ENCODE data around the gene ITGAE.
"Not testable (repeated sequence)": the region's sequence is repeated elsewhere in the genome, so short reads cannot be mapped to it uniquely, and the experiment has no call there.

The ITGAE gene

DNA sequence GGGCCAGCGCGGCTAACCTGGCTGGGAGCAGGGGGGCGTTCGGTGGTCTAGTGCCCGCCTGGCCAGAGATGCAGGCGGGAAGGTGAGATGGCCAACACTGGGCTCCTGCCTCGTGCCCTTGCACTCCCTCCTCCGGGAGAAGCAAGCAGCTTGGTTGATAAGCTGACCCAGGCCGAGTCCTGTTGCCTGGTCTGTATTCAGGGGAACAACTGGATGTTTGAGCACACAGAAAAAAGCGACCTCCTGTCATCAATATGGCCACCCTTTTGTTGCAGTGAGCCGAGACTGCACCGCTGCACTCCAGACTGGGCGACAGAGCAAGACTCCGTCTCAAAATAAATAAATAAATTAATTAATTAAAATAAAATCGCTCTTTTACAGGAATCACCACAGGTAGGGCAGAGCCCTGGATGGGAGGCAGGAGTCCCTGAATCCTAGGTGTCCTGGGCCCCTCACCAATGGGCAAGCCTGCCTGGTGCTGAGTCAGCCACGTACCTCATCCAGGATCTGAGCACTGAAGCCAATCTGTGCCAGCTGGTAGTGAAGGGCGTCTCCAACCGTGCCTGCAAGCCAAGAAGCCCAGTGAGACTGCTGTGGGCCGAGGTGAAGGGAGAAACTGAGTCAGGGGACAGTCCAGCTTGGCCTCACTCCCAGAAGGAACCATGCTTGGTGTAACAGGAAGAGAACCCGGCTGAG lies 45.5 kb downstream of the ITGAE start:
- no peak for DNase-seq

DNA sequence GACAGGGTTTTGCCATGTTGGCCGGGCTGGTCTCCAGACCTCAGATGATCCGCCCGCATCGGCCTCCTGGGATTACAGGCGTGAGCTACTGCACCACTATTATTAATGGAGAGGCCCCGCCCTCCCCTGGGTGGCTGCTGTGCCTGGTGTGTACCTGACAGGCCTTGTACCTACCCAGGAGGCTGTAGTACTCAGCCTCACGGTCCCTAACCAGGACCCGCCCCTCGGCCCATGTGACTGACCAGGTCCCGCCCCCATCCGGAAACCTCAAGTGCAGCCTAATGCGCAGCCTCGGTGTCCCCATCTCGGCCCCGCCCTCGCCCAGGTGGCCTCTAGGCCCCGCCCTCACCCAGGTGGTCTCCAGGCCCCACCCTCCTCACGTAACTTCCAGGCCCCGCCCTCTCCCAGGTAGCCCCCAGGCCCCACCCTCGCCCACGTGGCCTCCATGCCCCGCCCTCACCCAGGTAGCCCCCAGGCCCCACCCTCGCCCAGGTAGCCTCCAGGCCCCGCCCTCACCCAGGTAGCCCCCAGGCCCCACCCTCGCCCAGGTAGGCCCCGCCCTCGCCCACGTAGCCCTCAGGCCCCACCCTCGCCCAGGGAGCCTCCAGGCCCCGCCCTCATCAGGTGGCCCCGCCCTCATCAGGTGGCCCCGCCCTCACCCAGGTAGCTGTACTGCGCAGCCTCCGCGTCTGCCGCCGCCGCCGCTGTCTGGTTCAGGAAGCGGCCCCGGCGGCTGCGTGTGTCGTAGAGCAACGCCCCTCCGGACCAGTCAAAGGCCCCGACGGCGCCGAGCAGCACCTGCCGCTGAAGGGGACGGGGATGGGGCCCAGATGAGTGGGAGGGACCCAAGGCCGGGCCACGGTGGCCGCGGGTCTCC lies 46.3 kb downstream of the ITGAE start:
- DNase-seq: no peak

DNA sequence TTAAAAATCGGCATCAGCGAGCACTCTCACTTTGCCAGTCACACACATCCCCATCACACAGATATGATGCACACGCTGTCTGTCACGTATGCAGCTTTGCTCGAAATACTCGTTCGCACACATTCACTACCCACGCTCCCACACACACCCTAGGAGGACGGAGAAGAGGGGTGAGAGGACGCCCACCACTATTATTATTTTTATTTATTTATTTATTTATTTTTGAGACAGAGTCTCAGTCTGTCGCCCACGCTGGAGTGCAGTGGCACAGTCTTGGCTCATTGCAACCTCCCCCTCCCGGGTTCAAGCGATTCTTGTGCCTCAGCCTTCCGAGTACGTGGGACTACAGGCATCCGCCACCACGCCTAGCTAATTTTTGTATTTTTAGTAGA lies 46.9 kb downstream of the ITGAE start:
- no peak for DNase-seq

DNA sequence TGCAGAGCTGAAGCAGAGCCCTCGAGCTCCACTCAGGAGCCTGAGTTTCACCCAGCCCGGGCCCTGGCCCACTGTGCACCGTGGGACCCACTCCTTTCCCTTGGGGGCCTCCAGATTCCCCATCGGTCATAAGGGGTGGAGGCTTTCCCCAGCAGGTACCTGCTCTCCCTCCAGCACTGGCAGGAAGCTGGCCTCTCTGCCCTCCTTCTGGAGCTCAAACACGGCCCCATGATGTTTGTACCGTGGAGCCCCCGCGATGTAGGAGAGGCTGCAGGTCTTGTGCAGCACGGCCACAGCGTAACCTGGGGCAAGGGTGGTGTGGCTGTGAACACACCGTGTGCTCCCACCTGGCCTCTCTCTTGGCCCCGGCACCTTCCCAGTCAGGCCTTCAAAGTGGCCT lies 47.4 kb downstream of the ITGAE start:
- no peak for DNase-seq

DNA sequence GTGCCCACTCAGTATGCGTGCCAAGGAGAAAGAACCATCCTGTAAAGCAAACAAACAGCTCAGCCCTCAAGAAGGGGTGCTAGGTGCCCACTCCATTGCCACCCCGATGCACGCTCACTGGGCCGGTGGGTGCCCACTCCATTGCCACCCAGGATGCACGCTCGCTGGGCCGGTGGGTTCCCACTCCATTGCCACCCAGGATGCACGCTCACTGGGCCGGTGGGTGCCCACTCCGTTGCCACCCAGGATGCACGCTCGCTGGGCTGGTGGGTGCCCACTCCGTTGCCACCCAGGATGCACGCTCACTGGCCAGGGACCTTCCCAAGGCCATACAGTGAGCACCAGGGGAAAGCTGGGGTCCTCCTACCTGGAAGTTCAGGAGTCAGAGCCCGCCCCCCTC lies 49.2 kb downstream of the ITGAE start:
- no peak for DNase-seq

DNA sequence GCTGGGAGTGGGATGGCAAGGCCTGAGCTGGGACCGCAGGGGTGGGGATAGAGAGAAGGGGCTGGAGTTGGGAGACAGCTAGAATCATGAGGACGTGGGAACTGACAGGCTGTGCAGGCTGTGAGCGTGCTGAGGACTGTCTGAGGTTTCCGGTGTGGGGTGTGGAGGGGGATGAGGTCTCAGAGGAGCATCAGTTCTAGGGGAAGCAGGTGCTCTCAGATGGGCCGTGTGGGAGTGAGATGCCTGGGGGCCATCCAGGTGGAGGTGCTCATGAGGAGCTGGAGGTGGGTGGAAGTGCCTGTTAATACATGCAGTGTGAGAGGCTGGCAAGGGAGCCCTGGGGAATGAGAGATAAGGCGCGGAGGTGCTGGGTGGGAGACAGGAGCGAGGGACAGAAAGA lies 50.1 kb downstream of the ITGAE start:
- no peak for DNase-seq

DNA sequence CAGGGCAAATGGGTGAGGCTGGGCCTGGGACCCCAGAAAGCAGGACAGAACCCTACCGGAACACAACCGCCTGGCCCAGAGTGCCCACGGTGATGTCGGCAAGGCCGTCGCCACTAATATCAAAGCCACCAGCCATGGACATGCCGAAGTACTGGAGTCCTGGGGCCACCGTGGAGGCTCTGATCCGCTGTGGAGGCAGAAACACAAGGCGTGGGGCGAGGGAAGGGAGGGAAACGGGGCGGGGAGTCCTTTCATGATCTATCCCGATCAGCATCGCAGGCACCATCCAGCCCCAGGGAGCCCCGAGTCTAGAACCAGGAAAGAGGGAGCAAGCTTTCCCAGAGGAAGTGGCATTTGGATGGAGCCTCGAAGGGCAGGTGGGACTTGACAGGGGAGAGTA lies 50.7 kb downstream of the ITGAE start:
- no peak for DNase-seq

DNA sequence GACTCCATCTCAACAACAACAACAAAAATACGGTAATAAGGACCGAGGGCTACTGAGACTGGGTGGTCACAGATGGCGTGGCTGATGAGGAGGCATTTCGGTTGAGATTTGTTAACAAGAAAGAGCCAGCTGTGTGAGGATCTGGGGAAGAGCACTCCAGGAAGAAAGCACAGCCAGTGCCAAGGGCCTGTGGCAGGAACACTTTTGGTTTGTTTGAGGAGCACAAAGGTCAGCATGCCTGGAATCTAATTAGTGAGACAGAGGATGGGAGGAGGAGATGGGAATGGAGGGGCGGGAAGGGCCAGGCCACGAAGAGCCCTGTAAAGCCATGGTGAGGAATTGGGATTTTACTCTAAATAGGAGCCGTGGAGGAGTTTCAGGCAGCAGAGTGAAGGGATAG lies 52.4 kb downstream of the ITGAE start:
- no peak for DNase-seq

DNA sequence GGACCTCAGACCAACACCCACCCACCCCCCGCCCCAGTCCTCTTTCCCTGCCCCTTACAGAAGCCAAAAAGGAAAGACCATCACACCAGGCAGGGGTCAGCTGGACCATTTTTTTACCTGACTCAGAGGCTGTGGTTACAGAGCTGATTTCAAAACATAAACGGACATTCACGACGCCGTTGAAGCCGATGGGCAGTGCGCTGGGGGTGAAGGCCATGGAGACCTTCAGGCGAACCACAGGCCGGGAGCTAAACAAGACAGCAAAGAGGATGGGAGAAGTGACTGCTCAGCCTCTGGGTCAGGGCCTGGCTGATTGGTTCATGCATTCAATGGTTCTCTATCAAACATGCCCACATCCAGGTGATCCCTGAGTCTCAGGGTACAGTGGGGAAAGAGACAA lies 53.2 kb downstream of the ITGAE start:
- DNase-seq: no peak

DNA sequence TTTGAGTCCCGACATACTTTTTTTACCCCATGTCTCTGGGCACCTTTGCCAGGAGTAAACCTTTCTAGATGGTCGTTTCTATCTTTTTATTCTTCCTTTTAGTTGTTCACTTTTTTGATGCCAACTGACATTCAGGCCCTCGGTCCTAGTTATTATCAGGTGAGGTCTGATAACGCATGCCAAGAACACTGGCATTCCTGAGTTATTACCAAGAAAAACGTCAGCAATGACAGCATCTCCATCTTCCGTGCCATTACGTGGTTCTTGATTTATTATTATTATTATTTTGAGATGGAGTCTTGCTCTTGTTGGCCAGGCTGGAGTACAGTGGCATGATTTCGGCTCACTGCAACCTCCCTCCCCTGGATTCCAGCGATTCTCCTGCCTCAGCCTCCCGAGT lies 55.9 kb downstream of the ITGAE start:
- DNase-seq: no peak

DNA sequence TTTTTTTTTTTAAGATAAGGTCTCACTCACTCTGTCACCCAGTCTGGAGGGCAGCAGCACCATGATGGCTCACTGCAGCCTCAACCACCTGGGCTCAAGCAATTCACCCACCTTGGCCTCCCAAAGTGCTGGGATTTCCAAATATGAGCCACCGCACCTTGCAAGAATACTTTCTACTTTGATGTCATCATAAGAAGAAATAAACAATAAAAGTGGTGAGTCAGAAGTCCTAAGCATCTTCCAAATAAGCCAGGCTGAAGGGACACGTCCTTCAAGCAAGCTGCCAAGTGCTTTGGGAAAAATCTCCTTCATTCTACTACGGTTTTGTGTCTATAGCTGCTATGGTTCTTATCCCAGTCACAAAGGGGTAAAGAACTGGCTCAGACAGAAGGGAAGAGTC lies 57.0 kb downstream of the ITGAE start:
- DNase-seq: no peak

DNA sequence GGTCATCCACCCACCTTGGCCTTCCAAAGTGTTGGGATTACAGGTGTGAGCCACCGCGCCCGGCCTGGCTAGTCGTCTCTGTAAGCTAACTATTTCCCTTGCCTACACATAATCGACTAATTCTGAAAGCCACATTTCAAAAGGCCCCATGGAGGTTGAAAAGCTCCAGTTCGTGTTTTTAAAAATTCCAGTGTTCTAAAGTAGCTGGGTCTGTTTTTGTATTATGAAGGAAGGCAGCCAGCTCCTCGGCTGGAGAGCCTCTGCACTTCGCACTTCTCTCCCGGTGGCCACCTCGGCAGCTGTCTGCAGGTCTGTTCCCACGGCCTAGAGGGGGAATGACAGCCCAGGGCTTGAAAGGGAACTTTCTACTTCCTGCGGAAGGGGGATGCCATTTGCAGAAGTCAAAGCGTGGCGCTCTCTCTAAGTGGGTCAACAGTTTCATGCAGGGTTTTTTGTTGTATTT lies 60.3 kb downstream of the ITGAE start:
- no peak for DNase-seq

DNA sequence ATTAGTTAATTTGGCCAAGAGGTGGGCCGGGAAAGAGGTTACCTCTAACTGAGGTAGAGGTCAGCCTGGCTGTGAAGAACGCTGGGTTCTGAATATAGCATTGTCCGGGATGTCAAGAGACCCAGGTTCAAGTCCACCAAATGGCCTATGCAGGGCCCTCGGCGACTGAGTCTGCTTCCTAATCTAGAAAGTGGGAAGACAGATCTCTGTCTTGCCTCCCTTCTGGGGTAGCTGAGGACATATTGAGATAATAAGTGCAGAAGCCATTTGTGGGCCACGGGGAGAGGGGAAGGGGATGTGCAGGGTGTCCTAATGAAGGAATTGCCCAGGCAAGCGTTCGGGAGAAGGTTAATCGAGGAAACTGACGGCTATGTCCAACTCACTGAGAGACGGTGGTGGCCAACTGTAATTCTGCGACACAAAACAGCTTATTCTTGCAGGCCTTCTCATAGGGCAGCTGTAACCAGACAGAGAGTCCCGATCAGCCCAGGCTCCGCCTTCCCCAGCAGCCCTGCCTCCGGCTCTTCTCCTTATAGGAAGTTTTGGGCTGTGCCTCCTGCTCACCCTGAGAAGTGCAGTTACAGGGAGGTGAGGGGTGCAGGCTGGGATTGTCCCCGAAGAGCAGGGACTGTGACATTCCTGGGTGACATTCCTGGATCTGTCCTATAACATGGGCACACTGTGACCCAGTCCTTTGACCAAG lies 61.4 kb downstream of the ITGAE start:
- no peak for DNase-seq

DNA sequence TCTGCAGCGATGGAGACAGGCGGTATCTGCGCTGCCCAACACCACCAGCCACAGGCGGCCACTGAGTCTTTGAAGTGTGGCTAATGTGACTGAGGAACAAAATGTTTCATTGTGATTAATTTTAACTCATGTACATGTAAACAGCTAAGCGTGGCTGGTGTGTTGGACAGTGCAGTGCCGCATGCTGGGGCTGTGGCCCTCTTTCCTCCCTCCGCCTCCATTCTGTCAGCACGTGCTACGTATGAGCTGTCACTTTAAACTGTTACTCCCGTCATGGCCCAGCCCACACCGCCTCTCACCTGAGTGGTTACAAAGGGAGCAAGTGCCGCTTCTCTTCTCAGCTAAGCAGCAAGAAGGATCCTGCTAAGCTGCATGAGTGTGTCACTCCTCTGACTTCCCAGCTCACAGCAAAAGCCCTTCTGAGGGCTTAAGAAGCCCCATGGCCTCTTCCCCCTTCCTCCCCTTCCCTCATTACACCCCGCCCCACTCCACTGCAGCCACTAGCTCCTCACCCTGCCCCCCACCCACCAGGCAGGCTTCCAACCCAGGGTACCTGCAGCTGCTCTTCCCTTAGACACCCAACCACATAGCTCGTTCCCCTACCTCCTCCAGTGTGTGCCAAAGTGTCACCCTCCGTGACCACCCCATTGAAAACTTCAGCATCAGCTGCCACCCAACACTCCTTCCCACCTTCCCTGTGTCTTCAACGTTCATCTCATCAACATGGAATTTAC lies 62.3 kb downstream of the ITGAE start:
- no peak for DNase-seq

DNA sequence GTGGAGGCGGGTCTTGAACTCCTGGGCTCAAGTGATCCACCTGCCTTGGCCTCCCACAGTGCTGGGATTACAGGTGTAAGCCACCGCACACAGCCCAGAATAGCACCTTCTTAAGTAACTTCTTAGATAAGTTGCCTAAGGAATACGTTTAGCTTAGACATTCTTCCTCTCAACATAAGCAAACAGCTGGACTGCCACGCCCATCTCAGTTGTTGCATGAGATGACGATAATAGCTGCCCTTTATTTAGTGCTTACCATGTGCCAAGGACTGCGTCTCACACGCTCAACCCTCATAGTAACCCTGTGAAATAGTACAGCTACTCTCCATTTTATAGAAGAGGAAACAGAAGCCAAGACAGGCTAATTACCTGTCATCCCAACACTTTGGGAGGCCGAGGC lies 65.5 kb downstream of the ITGAE start:
- no peak for DNase-seq

DNA sequence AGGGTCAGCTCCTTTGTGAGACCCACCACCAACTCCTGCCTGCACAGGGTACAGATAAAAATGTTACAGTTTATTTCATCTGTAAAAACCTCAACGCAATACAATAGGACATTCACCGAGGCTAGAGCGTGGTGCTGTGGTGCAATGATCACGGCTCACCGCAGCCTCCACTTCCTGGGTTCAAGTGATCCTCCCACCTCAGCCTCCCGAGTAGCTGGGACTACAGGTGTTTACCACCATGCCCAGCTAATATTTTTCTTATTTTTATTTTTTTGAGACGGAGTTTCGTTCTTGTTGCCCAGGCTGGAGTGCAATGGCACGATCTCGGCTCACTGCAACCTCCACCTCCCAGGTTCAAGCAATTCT lies 66.1 kb downstream of the ITGAE start:
- DNase-seq: not testable (repeated sequence)

DNA sequence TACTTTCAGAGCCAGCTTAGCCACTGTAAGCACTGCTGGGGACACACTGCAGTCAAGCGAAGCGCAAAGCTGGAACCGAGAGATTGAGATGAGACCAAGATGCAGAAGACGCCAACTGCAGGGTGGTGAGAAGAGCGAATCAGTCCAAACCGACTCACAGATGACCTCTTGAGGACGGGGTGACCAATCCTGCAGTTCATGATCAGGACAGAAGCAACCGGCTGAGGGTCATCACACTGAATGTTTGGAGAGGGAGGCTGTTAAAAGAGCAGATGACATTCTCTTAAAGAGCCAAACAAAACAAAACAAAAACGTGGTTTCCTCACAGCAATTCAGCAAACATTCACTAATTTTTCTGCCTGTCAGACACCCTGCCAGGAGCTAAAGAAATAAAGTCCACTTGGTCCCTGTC lies 68.8 kb downstream of the ITGAE start:
- DNase-seq: no peak

DNA sequence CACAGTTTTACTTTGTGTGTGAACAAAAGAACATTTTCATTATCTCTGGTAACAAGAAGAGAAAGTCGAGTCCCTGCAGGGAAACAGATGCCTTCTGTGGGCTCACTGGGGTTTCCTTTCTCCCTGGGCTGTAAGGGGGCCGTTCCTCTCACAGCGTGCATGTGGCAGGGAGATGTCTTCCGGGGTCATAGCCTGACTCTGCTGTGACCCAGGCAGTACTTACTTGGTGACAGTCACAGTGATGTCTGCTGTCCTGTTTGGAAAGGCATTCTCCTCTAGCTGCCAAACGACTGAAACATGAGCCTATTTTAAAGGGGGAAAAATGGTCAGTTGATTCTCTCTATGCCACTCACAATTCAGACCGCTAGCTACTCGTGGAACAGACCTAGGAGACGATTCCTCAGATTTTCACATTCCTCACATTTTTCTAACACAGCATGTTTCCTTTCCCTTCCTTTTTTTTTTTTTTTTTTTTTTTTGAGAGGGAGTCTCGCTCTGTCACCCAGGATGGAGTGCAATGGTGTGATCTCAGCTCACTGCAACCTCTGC lies 70.0 kb downstream of the ITGAE start:
- no peak for DNase-seq

DNA sequence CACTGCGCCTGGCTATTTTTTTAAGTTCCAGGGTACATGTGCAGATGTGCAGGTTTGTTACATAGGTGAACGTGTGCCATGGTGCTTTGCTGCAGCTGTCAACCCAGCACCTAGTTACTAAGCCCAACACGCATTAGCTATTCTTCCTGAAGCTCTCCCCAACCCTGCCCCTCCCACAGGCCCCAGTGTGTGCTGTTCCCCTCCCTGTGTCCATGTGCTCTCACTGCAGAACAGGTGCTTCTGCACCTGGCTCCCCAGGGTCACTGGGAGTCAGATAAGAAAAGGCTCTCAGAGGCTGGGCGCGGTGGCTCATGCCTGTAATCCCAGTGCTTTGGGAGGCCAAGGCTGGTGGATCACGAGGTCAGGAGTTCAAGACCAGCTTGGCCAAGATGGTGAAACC lies 71.1 kb downstream of the ITGAE start:
- DNase-seq: no peak

DNA sequence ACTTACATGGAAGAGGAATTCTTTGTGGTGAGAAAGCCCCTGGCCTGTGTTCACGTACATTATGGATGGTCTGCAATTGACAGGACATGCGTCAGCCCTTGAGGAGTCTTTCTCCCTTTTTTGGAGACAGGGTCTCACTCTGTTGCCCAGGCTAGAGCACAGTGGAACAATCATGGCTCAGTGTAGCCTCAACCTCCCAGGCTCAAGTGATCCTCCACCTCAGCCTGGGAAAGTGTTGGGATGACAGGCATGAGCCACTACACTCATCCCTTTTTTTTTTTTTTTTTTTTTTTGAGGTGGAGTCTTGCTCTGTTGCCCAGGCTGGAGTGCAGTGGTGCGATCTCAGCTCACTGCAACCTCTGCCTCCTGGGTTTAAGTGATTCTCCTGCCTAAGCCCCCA lies 72.9 kb downstream of the ITGAE start:
- not testable (repeated sequence) for DNase-seq

DNA sequence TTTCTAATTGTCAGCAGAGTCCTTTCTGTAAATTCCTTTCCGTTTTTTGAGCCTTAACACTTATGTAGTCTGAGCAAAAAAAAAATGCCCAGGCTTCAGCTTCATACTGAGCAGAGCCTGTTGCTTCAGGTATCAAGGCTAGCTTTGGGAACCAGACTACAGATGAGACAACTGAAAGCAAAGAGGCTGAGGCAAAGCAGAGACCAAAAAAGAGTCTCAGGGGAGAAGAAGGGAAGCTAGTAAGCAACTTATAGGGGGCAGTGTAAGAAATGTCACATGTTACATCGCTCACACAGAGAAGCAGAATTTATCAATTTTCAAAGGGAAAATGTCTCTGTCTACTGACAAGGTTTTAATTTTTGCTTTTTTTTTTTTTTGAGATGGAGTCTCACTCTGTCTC lies 73.9 kb downstream of the ITGAE start:
- DNase-seq: no peak

DNA sequence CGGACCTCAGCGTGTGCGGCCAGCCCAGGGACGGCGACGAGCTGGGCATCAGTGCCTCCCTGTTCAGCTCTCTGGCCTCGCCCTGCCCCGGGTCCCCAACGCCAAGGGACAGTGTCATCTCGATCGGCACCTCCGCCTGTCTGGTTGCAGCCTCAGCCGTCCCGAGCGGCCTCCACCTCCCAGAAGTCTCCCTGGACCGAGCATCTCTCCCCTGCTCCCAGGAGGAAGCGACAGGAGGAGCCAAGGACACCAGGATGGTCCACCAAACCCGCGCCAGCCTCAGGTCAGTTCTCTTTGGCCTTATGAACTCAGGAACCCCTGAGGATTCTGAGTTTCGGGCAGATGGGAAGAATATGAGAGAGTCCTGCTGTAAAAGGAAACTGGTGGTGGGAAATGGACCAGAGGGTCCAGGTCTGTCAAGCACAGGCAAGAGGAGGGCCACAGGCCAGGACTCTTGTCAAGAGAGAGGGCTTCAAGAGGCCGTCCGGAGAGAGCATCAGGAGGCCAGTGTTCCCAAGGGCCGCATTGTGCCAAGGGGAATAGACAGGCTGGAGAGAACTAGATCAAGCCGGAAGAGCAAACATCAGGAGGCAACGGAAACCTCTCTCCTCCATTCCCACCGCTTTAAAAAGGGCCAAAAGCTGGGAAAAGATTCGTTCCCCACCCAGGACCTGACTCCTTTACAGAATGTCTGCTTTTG lies 76.5 kb downstream of the ITGAE start:
- DNase-seq: no peak

Data from AML-193 (cell line).